IMR-90 (cell line): ENCODE measurements around the gene STXBP2. TPM values are rescaled to one million over a fixed set of nuclear protein-coding genes. Genes with fewer than 3 reads are reported as not detected.

Experiments used
- ATAC-seq: fragments of 200-7000 bp; cut with Tn5 transposase; 2 replicates; pipeline ENCODE4 v1.9.1; 2020; ENCODE audit warnings: low read depth, mild to moderate bottlenecking, moderate library complexity
- BruUV-seq: library from RNA; stranded (reverse); fragments of 400-500 nt; replicated peaks from 2 replicates; lab custom pipeline; 2021; lab: Mats Ljungman, UMichigan
- CTCF ChIA-PET: fragments of 300-600 bp; formaldehyde crosslinking; extraction: SDS; loops from one replicate; lab custom pipeline; 2021; ENCODE audit warnings: antibody characterized with exemption; lab: Yijun Ruan, JAX
- POLR2A ChIA-PET: fragments of 300-600 bp; sonication (Branson Sonifier 250); formaldehyde crosslinking; loops from one replicate; lab custom pipeline; 2022; ENCODE audit warnings: antibody characterized with exemption; ENCODE audit not compliant: unreplicated experiment; lab: Charles Lee
- DNase-seq: peaks from one replicate; pipeline ENCODE4 v3.0.0; 2013
- H2AFZ ChIP-seq: replicated peaks from 2 replicates; pipeline ENCODE3; 2013; ENCODE audit warnings: low read length, mild to moderate bottlenecking; ENCODE audit not compliant: poor library complexity
- H2AK5ac ChIP-seq: 2 replicates; pipeline ENCODE4 v1.6.1; 2013; ENCODE audit warnings: low read depth, low read length, inconsistent platforms
- H2AK9ac ChIP-seq: replicated peaks from 2 replicates; pipeline ENCODE3; 2013; ENCODE audit warnings: mild to moderate bottlenecking, low read depth, low read length, moderate library complexity; ENCODE audit not compliant: poor library complexity
- H2BK120ac ChIP-seq: 2 replicates; pipeline ENCODE4 v1.6.1; 2013; ENCODE audit warnings: low read depth, low read length, inconsistent platforms
- H2BK15ac ChIP-seq: 3 replicates; pipeline ENCODE4 v1.6.1; 2013; ENCODE audit warnings: low read depth, low read length, inconsistent platforms
- H2BK20ac ChIP-seq: 2 replicates; pipeline ENCODE4 v1.6.1; 2013; ENCODE audit warnings: low read depth, mild to moderate bottlenecking, inconsistent platforms, low read length, moderate library complexity
- H2BK5ac ChIP-seq: 2 replicates; pipeline ENCODE4 v1.6.1; 2013; ENCODE audit warnings: mild to moderate bottlenecking, low read depth, low read length, inconsistent platforms; ENCODE audit not compliant: poor library complexity, severe bottlenecking
- H3K14ac ChIP-seq: replicated peaks from 2 replicates; pipeline ENCODE4 v1.6.1; 2013; ENCODE audit warnings: low read depth, low read length, inconsistent platforms
- H3K18ac ChIP-seq: 2 replicates; pipeline ENCODE4 v1.6.1; 2013; ENCODE audit warnings: low read depth, low read length, control low read depth
- H3K23ac ChIP-seq: 2 replicates; pipeline ENCODE4 v1.6.1; 2013; ENCODE audit warnings: low read depth, low read length, inconsistent platforms
- H3K27ac ChIP-seq: 2 replicates; pipeline ENCODE4 v1.5.1; 2013; ENCODE audit warnings: mild to moderate bottlenecking, control low read depth, low read length; ENCODE audit not compliant: insufficient read depth
- H3K27me3 ChIP-seq: 2 replicates; pipeline ENCODE4 v1.6.1; 2013; ENCODE audit warnings: low read length; ENCODE audit not compliant: control insufficient read depth, insufficient read depth
- H3K36me3 ChIP-seq: 2 replicates; pipeline ENCODE4 v1.6.1; 2013; ENCODE audit warnings: low read length, mixed read lengths; ENCODE audit not compliant: control insufficient read depth, insufficient read depth
- H3K4ac ChIP-seq: 2 replicates; pipeline ENCODE4 v1.6.1; 2013; ENCODE audit warnings: low read depth, low read length, inconsistent platforms
- H3K4me1 ChIP-seq: 2 replicates; pipeline ENCODE4 v1.6.1; 2013; ENCODE audit warnings: low read length, mixed read lengths; ENCODE audit not compliant: control insufficient read depth, insufficient read depth
- H3K4me2 ChIP-seq: 2 replicates; pipeline ENCODE4 v1.6.1; 2013; ENCODE audit warnings: low read depth, mild to moderate bottlenecking, control low read depth, low read length, moderate library complexity
- H3K4me3 ChIP-seq: 2 replicates; pipeline ENCODE4 v1.5.1; 2013; ENCODE audit warnings: low read depth, mild to moderate bottlenecking, control low read depth, low read length, moderate library complexity; ENCODE audit not compliant: insufficient read depth
- H3K56ac ChIP-seq: 2 replicates; pipeline ENCODE4 v1.6.1; 2013; ENCODE audit warnings: low read length, inconsistent platforms; ENCODE audit not compliant: insufficient read depth; ENCODE audit errors: extremely low read depth
- H3K79me1 ChIP-seq, 2 experiments: 2 replicates each; pipeline ENCODE4 v1.6.1; 2013; ENCODE audit warnings: low read length in 2 of 2, inconsistent platforms in 1 of 2, low read depth in 1 of 2
- H3K9ac ChIP-seq: 2 replicates; pipeline ENCODE4 v1.6.1; 2013; ENCODE audit warnings: low read depth, low read length, control low read depth
- H3K9me1 ChIP-seq: 2 replicates; pipeline ENCODE4 v1.6.1; 2013; ENCODE audit warnings: low read length, inconsistent platforms; ENCODE audit not compliant: insufficient read depth
- H3K9me3 ChIP-seq: 2 replicates; pipeline ENCODE4 v1.6.1; 2013; ENCODE audit warnings: low read length; ENCODE audit not compliant: control insufficient read depth, insufficient read depth
- H4K20me1 ChIP-seq: 2 replicates; pipeline ENCODE4 v1.6.1; 2013; ENCODE audit warnings: low read length, inconsistent platforms; ENCODE audit not compliant: insufficient read depth
- H4K5ac ChIP-seq: 2 replicates; pipeline ENCODE4 v1.6.1; 2013; ENCODE audit warnings: mild to moderate bottlenecking, low read depth, low read length, control low read depth
- H4K8ac ChIP-seq, 2 experiments: 2 replicates each; pipeline ENCODE4 v1.6.1; 2013; ENCODE audit warnings: low read depth in 2 of 2, low read length in 2 of 2, control low read depth in 1 of 2, inconsistent platforms in 1 of 2
- H4K91ac ChIP-seq: 2 replicates; pipeline ENCODE4 v1.6.1; 2013; ENCODE audit warnings: low read depth, low read length, inconsistent platforms; ENCODE audit not compliant: insufficient read depth
- BHLHE40 ChIP-seq: fragments of 150-350 bp; IDR thresholded peaks from 2 replicates; pipeline ENCODE4 v1.6.1; 2016; ENCODE audit warnings: mild to moderate bottlenecking, low read depth, low read length
- CEBPB ChIP-seq: IDR thresholded peaks from 2 replicates; pipeline ENCODE4 v1.6.1; 2012; ENCODE audit warnings: low read depth, low read length, improper control_type of control experiment
- CHD1 ChIP-seq: IDR thresholded peaks from 2 replicates; pipeline ENCODE4 v1.6.1; 2012; ENCODE audit warnings: low read depth, low read length, improper control_type of control experiment
- FOS ChIP-seq: fragments of 150-350 bp; IDR thresholded peaks from 2 replicates; pipeline ENCODE4 v1.6.1; 2016; ENCODE audit warnings: low read depth, low read length
- MAFK ChIP-seq: IDR thresholded peaks from 2 replicates; pipeline ENCODE4 v1.6.1; 2012; ENCODE audit warnings: low read depth, low read length, improper control_type of control experiment
- MAZ ChIP-seq: IDR thresholded peaks from 2 replicates; pipeline ENCODE4 v1.6.1; 2012; ENCODE audit warnings: low read depth, mild to moderate bottlenecking, low read length, improper control_type of control experiment, moderate library complexity, borderline replicate concordance
- MXI1 ChIP-seq: IDR thresholded peaks from 2 replicates; pipeline ENCODE4 v1.6.1; 2012; ENCODE audit warnings: low read depth, mild to moderate bottlenecking, low read length, moderate library complexity, borderline replicate concordance
- NFE2L2 ChIP-seq: fragments of 150-350 bp; IDR thresholded peaks from 2 replicates; pipeline ENCODE4 v1.6.1; 2016; ENCODE audit warnings: low read depth, mild to moderate bottlenecking, low read length
- RAD21 ChIP-seq: IDR thresholded peaks from 2 replicates; pipeline ENCODE4 v1.6.1; 2012; ENCODE audit warnings: low read length, improper control_type of control experiment
- RCOR1 ChIP-seq: IDR thresholded peaks from 2 replicates; pipeline ENCODE4 v1.6.1; 2012; ENCODE audit warnings: mild to moderate bottlenecking, low read length, improper control_type of control experiment; ENCODE audit not compliant: insufficient replicate concordance
- RFX5 ChIP-seq: IDR thresholded peaks from 2 replicates; pipeline ENCODE4 v1.8.0; 2012; ENCODE audit warnings: low read depth, mild to moderate bottlenecking, low read length, moderate library complexity
- SMC3 ChIP-seq: fragments of 150-350 bp; IDR thresholded peaks from 2 replicates; pipeline ENCODE4 v1.6.1; 2016; ENCODE audit warnings: low read depth, mild to moderate bottlenecking, antibody characterized with exemption, low read length, moderate library complexity
- WGBS, 2 experiments: methylation state at CpG; one replicate each; pipeline versions ENCODE4 v1.1.5 to v1.1.7; 2013; ENCODE audit warnings: missing lambda C conversion rate in 2 of 2; ENCODE audit not compliant: insufficient read length in 1 of 2; ENCODE audit errors: extremely low coverage in 2 of 2; 5-methylcytosine and 5-hydroxymethylcytosine counted together
- dilution Hi-C: fragments of 300-500 bp; cut with HindIII; formaldehyde crosslinking; loops from one replicate; pipeline ENCODE4 v1.14.3; 2018; ENCODE audit warnings: low sequenced_read_pairs; ENCODE audit not compliant: unreplicated experiment
- in situ Hi-C: fragments of 300-500 bp; cut with MboI; formaldehyde crosslinking; loops from 3 replicates; pipeline ENCODE4 v1.14.3; 2019; ENCODE audit warnings: low sequenced_read_pairs, inconsistent platforms, mixed read lengths
- intact Hi-C: fragments of 100-400 bp; cut with micrococcal nuclease; formaldehyde crosslinking; loops from 2 replicates; pipeline ENCODE4 v1.10.0; 2022
- polyA plus RNA-seq, 3 experiments: library from polyadenylated mRNA; depleted of rRNA; stranded (reverse); fragments of >200 nt; gene quantifications; 2 replicates each; pipeline ENCODE4 v1.2.3, GENCODE V29; 2012; ENCODE audit warnings: low replicate concordance in 1 of 3
- total RNA-seq: library from RNA; depleted of rRNA; stranded (reverse); fragments of >200 nt; gene quantifications from 2 replicates; pipeline ENCODE4 v1.2.3, GENCODE V29; 2012
- TF ChIP-seq, protein P1 (sequence below): fragments of 150-350 bp; IDR thresholded peaks from 2 replicates; pipeline ENCODE4 v1.6.1; 2017; ENCODE audit warnings: mild to moderate bottlenecking, antibody characterized with exemption, low read length, low read depth
- TF ChIP-seq, protein P2 (sequence below): fragments of 150-350 bp; IDR thresholded peaks from 2 replicates; pipeline ENCODE4 v1.6.1; 2016; ENCODE audit warnings: low read depth, mild to moderate bottlenecking, low read length, moderate library complexity, borderline replicate concordance

Gene STXBP2
- total and polyA plus RNA-seq, 2 of the 4 experiments (the other 2 are of a cell fraction) = 3.9 to 12.6 TPM

GRCh38 chr19:7590256-7590655 is 46.7 kb upstream of the STXBP2 start:
- CTCF ChIA-PET = no interaction called here
- no peak for ATAC-seq
- in situ Hi-C loops = no loop called here

More at GRCh38 chr19:7590256-7590655, 46.7 kb upstream of the STXBP2 start:
- no peak overlapping the region for H2AK5ac ChIP-seq
- no peak overlapping the region for H4K5ac ChIP-seq
- H2AFZ ChIP-seq = no peak overlapping the region
- peaks cover 11% of the 10 kb centered on the region for H3K27me3 ChIP-seq
- no peak overlapping the region for H3K4me2 ChIP-seq
- no peak overlapping the region for H4K8ac ChIP-seq
- H4K91ac ChIP-seq = no peak overlapping the region
- H3K18ac ChIP-seq = no peak overlapping the region
- H3K9ac ChIP-seq = no peak overlapping the region
- H3K56ac ChIP-seq = no peak overlapping the region
- DNase-seq = no peak
- POLR2A ChIA-PET = no interaction called here
- H2BK15ac ChIP-seq = no peak overlapping the region
- H3K14ac ChIP-seq = no peak overlapping the region
- dilution Hi-C loops (no loop called here), intact Hi-C loops (no loop called here)
- H2AK9ac ChIP-seq = peak overlapping the region; percentile 42
- H3K4ac ChIP-seq = no peak overlapping the region
- no peaks in the 10 kb centered on the region for H3K4me1 ChIP-seq
- no peaks in the 10 kb centered on the region for H3K9me3 ChIP-seq
- H2BK120ac ChIP-seq = no peak overlapping the region
- no peaks in the 10 kb centered on the region for H3K9me1 ChIP-seq
- H3K27ac ChIP-seq = no peak overlapping the region
- no peak overlapping the region for H2BK20ac ChIP-seq
- no peaks in the 10 kb centered on the region for H3K79me1 ChIP-seq
- no peaks in the 10 kb centered on the region for H4K20me1 ChIP-seq
- 0% methylated on average over 1 of the region's 8 CpGs; no CpG with 5 or more reads in 1 of the 2 experiments for WGBS, 2 experiments
- H3K23ac ChIP-seq = no peak overlapping the region
- H3K36me3 ChIP-seq = no peaks in the 10 kb centered on the region
- H3K4me3 ChIP-seq = no peak overlapping the region
- TF ChIP-seq MAZ (no peak), RCOR1 (no peak), MXI1 (no peak), MAFK (no peak), NFE2L2 (no peak), FOS (no peak), RFX5 (no peak), BHLHE40 (no peak), RAD21 (no peak), CEBPB (no peak), CHD1 (no peak), SMC3 (no peak)
- TF ChIP-seq, protein P1, sequence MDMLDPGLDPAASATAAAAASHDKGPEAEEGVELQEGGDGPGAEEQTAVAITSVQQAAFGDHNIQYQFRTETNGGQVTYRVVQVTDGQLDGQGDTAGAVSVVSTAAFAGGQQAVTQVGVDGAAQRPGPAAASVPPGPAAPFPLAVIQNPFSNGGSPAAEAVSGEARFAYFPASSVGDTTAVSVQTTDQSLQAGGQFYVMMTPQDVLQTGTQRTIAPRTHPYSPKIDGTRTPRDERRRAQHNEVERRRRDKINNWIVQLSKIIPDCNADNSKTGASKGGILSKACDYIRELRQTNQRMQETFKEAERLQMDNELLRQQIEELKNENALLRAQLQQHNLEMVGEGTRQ = no peak
- TF ChIP-seq, protein P2, sequence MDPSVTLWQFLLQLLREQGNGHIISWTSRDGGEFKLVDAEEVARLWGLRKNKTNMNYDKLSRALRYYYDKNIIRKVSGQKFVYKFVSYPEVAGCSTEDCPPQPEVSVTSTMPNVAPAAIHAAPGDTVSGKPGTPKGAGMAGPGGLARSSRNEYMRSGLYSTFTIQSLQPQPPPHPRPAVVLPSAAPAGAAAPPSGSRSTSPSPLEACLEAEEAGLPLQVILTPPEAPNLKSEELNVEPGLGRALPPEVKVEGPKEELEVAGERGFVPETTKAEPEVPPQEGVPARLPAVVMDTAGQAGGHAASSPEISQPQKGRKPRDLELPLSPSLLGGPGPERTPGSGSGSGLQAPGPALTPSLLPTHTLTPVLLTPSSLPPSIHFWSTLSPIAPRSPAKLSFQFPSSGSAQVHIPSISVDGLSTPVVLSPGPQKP = no peak
- no peak overlapping the region for H2BK5ac ChIP-seq
- BruUV-seq = no TSS peak
